GM18517 (cell line): ENCODE data around the gene SLC27A5.
"Not testable (repeated sequence)": the region's sequence is repeated elsewhere in the genome, so short reads cannot be mapped to it uniquely, and the experiment has no call there.

Experiments used
- ATAC-seq: cut with Tn5 transposase; IDR thresholded peaks from one replicate; pipeline ENCODE4 v1.9.1; 2021; ENCODE audit warnings: mild to moderate bottlenecking, moderate library complexity; ENCODE audit not compliant: unreplicated experiment

Gene SLC27A5

DNA sequence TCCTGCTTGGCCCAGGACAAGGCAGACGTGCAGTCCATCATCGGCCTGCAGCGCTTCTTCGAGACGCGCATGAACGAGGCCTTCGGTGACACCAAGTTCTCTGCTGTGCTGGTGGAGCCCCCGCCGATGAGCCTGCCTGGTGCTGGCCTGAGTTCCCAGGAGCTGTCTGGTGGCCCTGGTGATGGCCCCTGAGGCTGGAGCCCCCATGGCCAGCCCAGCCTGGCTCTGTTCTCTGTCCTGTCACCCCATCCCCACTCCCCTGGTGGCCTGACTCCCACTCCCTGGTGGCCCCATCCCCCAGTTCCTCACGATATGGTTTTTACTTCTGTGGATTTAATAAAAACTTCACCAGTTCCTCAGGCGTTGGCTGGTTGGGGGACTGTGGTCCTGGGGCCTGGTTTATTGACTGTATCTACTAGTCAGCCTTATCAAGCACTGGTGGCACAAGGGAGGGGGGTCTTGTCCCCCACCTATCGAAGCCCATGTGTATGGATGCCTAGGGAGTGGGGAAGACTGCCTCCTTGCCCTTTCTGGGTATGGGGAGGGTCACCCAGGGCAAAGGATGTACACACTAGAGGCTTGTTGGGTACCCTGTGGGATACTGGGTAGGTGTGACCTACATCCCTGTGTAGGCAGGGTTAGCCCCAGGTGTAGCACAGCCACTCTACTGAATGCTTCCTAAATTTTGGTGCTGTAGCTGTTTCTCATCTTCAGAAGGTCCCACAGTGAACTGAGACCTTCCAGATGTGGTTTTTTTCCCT is 38.8 kb upstream of the SLC27A5 start:
- no peak for ATAC-seq

DNA sequence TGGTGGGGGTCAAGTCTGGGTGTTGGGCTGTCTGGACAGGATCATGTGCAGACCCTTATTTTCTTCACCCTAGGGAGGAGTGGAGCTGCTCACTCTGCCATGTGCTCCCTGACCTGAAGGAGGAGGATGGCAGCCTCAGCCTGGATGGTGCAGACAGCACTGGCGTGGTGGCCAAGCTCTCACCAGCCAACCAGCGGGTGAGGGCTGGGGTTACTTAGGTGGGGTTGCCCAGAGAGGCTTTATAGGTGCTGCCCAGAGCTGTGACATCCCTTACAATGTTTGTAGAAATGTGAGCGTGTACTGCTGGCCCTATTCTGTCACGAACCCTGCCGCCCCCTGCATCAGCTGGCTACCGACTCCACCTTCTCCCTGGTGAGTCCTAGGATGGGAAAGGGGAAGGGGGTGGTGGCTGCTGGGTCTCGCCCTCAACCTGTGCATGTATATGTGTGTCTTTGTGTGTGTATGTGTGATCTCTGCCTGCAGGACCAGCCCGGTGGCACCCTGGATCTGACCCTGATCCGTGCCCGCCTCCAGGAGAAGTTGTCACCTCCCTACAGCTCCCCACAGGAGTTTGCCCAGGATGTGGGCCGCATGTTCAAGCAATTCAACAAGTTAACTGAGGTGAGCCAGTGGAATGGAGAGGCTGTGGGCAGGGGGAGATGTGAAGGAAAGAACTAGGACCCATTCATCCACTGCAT is 38.0 kb upstream of the SLC27A5 start:
- no peak for ATAC-seq

DNA sequence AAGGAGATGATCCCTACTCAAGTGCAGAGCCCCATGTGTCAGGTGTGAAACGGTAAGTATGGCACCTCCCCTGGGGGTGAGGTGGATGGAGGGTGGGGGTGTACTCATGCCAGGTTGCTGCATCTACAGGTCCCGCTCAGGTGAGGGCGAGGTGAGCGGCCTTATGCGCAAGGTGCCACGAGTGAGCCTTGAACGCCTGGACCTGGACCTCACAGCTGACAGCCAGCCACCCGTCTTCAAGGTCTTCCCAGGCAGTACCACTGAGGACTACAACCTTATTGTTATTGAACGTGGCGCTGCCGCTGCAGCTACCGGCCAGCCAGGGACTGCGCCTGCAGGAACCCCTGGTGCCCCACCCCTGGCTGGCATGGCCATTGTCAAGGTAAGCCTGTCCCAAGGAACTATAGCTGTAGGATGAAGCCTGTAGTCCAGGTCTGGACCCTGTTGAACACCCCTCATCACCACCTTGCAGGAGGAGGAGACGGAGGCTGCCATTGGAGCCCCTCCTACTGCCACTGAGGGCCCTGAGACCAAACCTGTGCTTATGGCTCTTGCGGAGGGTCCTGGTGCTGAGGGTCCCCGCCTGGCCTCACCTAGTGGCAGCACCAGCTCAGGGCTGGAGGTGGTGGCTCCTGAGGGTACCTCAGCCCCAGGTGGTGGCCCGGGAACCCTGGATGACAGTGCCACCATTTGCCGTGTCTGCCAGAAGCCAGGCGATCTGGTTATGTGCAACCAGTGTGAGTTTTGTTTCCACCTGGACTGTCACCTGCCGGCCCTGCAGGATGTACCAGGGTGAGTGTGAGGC is 37.3 kb upstream of the SLC27A5 start:
- ATAC-seq = no peak

DNA sequence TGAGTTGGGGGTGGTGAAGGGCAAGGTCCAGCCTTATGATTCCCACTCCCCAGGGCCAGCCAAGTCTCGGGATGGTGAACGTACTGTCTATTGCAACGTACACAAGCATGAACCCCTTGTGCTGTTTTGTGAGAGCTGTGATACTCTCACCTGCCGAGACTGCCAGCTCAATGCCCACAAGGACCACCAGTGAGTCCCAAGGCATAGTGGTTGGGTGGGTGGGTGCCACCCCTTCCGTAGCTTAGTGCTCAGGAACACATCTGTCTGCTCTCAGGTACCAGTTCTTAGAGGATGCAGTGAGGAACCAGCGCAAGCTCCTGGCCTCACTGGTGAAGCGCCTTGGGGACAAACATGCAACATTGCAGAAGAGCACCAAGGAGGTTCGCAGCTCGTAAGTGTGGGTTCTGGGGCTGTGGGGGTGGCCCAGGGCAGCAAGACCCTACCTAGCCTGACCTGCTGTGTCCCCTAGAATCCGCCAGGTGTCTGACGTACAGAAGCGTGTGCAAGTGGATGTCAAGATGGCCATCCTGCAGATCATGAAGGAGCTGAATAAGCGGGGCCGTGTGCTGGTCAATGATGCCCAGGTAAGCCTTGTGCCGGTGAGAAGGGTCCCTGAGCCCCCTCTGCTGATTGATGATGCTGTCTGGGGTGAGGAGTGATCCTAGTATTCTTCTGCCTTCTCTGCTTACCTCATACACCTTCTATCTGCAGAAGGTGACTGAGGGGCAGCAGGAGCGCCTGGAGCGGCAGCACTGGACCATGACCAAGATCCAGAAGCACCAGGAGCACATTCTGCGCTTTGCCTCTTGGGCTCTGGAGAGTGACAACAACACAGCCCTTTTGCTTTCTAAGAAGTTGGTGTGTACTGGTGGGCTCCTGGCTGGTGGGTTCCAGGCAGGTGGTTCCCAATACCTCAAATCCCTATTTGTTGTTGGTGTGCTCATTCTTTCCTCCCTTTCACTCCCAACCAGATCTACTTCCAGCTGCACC is 35.8 kb upstream of the SLC27A5 start:
- no peak for ATAC-seq

DNA sequence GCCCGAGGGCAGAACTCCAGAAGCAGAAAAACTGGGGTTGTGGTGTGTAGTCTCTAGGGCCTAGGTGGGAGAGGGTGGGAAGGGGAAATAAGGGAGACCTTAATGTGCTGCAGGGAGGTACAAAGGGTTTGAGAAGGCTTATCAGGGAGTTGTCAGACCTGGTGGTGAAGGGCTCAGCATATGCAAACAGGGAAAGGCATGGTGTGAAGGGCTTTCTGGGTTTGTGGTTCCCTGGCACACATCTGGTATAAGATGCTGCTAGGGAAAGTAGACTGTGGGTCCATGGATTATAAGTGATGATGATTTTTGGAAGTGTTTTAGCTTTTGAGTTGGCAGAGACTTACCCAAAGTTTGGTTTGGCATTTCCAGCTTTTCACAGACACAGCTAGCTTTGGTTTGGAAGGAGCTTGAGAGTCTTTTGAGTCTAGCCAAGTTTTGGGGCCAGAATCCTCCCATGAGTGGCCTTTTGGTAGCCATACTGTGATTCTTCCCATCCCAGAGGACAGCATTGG is 34.3 kb upstream of the SLC27A5 start:
- ATAC-seq = no peak

DNA sequence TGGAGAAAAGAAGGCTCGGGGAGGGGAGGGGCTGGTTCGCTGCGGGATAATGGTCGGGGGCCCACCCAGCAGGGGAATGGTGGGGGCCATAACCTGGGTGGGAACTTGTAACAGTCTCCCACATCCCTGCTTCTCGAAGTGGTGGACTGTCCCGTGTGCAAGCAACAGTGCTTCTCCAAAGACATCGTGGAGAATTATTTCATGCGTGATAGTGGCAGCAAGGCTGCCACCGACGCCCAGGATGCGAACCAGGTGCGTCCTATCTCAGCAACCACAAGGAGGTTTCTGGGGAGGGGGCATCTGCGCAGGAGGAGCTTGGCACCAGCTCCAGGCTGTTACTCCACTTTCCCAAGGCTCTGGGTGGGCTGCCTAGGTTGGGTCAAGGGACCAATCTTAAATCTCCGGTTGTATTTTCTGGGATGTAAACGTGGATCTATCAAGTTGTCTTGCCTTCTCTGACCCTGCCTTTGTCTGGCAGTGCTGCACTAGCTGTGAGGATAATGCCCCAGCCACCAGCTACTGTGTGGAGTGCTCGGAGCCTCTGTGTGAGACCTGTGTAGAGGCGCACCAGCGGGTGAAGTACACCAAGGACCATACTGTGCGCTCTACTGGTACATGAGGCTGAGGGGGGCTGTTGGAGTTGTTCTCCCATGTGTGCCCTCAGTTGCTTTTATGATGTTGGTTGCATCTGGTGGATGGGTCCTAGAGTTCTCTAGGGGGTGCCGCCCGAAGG is 33.7 kb upstream of the SLC27A5 start:
- ATAC-seq = no peak

DNA sequence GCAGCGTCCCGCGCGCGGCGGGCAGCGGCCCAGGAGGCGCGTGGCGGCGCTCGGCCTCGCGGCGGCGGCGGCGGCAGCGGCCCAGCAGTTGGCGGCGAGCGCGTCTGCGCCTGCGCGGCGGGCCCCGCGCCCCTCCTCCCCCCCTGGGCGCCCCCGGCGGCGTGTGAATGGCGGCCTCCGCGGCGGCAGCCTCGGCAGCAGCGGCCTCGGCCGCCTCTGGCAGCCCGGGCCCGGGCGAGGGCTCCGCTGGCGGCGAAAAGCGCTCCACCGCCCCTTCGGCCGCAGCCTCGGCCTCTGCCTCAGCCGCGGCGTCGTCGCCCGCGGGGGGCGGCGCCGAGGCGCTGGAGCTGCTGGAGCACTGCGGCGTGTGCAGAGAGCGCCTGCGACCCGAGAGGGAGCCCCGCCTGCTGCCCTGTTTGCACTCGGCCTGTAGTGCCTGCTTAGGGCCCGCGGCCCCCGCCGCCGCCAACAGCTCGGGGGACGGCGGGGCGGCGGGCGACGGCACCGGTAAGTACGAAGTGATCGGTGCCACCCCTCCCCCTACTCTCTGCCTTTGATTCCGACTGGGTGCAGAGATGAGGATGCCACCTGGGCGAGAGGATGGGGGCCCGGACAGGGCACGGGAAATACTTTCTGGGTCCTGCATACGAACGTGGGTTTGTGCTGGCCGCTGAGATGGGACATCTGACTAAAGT is 32.9 kb upstream of the SLC27A5 start:
- peak; percentile 44 for ATAC-seq

DNA sequence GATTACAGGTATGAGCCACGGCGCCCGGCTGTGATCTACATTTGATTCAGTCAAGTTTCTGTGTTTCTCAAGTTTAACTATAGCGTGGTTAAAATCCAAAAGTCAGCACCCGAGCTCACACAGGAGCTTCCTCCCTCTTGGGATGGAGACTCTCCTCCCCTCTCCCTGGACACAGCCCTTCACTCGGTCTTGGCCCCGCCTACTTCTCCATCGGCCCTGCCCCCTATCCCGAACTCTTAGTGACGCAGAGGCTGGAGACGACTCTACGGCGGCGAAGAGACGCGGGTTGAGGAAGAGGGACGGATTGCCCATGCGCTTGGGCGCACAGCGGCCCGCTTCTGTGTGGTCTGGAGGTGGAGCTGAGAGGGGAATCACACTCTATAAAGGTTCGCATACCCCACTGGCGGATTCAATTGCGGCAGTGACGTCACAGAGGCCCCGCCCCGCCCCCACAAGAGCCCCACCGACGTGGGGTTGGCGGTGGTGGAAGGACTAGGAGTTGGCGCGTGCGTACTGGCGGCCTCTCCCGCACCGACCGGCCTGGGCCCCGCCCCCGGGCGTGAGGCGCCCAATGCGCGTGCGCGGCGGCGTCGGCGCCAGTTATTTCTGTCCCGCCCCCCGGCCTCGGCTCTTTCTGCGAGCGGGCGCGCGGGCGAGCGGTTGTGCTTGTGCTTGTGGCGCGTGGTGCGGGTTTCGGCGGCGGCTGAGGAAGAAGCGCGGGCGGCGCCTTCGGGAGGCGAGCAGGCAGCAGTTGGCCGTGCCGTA is 32.2 kb upstream of the SLC27A5 start, which contains the start of gene TRIM28:
TSS of gene TRIM28 (plus strand) at position 239 of the 765 bp plus-strand sequence. CDS start 694 bp downstream, outside the sequence.
- peak; percentile 82 for ATAC-seq

DNA sequence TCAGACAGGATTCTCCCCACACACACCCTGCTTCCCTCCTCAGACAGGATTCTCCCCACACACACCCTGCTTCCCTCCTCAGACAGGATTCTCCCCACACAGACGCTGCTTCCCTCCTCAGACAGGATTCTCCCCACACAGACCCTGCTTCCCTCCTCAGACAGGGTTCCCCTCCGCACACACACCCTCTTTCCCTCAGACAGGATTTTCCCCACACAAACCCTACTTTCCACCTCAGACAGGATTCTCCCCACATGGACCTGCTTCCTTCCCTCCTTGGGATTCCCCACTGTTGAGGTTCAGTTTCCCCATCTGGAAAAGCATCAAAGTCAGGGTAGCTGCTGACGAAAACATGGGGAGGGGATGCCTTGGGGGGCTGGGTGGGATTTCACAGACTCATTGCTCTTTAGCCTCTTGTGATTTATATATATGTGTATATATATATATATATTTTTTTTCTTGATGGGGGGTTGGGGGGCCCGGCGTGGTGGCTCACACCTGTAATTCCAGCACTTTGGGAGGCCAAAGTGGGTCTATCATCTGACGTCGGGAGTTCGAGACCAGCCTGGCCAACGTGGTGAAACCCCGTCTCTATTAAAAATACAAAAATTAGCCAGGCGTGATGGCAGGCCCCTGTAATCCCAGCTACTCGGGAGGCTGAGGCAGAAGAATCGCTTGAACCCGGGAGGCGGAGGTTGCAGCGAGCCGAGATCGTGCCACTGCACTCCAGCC is 31.0 kb upstream of the SLC27A5 start:
- ATAC-seq = not testable (repeated sequence)

DNA sequence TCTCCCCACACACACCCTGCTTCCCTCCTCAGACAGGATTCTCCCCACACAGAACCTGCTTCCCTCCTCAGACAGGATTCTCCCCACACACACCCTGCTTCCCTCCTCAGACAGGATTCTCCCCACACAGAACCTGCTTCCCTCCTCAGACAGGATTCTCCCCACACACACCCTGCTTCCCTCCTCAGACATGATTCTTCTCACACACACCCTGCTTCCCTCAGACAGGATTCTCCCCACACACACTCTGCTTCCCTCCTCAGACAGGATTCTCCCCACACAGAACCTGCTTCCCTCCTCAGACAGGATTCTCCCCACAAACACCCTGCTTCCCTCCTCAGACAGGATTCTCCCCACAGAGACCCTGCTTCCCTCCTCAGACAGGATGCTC is 27.4 kb upstream of the SLC27A5 start:
- not testable (repeated sequence) for ATAC-seq

DNA sequence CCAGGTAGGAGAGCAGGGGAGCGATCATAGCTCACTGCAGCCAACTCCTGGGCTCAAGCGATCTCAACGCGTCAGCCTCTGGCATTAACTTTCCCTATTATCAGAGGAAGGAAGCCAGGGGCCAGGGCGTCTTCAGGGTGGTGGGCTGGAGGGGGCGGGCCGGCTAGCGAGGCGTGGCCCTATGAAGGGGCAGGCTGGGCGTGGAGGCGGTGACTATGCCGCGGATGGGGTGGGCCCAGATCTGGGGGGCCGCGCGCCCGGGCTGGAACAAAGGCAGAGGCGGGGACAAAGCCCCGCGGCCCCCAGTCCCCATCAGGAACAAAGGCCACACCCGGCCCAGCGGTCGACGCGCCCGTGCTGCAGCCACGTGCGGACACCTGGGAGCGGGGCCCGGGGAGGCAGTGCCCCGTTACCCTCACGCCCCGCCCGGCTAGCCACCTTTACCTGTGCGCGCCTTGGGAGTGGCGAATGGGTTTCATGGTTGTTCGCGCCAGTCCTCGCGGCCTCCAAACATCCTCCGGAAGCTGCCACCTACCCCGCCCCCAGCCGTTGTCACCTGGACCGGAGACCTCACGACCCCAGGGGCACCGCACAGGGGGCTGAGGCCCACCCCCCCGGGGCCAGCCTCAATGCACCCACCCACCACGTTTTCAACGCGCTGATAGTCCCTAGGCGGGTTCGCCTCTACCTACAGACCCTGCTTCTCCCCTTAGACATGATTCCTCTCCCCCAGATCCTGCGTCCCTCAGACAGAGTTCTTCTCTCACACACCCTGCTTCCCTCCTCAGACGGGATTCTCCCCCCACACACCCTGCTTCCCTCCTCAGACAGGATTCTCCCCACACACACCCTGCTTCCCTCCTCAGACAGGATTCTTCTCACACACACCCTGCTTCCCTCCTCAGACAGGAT is 26.7 kb upstream of the SLC27A5 start:
- ATAC-seq = no peak

DNA sequence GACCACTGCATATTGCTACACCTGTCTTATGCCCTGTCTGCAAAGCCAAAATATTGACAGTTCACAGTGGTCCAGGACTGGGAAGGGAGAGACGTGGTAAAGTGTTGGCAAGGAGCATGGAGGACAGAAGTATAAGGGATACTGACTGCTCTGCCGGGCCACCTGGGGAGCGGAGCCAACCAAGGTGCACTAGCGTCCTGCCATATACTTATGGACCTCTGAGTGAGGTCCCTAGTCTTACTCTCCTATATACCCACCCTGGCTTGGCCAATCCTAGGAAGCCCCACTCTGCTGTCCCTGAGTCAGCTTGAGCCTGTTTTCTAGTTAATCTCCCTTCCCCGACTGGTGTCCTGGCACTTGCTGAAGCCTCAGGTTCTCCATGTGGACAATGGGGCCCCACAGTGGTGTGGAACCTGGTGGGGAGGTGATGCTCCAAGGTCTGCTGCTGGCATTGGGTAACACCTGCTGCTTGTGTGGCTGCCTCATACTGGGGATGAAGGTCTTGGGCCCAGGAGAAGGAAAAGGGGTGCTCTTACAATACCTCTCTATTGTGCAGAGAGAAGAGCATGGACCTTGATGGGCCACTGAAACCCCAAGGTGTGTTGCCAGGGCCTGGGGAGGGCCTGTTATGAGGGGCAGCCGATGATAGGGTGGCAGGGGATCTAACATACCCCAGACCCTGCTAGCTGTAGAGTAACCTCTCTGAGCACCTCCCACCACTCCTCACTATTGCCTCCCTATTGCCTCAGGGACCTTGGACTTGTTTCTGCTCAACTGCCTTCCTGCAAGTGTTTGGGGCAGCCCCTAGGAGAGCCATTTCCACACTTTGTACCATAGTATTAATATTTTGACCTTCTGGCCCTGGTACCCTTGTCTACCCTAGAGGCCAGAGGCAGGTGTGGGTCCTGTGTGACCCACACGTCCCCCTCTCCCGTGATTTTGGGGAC is 25.3 kb upstream of the SLC27A5 start:
- no peak for ATAC-seq

DNA sequence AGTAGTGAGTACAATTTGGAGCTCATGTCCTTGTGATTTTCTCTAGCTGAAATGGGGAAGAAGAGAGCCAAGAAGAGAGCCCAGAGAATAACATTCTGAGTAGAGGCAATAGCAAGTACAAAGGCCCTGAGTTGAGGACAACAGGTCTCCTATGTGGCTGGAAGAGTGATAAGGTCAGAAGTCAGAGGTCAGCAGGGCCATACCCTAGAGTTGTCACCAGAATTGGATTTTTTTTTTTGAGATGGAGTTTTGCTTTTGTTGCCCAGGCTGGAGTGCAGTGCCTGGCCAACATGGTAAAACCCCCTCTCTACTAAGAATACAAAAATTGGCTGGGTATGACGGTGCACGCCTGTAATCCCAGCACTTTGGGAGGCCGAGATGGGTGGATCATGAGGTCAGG is 24.1 kb upstream of the SLC27A5 start:
- no peak for ATAC-seq

DNA sequence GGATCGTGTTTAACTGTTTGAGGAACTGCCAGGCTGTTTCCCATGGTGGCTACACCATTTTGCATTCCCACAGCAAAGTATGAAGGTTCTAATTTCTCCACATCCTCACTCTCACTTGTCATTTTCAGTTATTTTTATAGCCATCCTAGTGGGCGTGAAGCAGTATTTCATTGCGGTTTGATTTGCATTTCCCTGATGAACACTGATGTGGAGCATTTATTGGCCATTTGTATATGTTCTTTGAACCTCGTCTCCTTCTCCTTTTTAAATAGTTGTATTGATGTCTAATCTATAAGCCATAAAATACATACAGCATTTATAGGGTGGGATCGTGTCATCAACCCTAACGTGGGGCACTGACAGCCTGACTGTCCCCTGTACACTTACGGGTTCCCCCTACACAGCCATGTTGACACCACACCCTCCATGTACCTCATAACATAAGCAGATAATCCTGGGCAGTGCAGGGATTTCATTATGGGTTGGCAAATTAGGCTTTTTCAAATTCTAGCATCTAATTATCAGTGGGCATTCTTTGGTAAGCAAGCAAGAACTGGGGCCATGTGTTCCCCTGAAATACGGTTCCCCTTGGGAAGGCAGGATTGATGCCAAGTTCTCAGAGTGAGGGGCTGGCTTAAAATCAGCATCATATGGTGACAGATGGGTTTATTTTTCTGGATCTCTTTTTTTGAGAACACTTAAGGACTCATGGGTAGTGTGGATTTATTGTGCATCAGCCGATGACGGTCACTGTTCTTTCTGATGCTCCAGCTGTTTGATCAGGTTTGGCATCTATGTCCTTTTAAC is 19.4 kb upstream of the SLC27A5 start:
- no peak for ATAC-seq
